GM19240 (cell line): ENCODE results near the gene FKBP1C.
"Not testable (repeated sequence)": the region's sequence is repeated elsewhere in the genome, so short reads cannot be mapped to it uniquely, and the experiment has no call there.

Experiments used
- DNase-seq: peaks from one replicate; pipeline ENCODE4 v3.0.0; 2011; ENCODE audit warnings: low spot score; ENCODE audit not compliant: insufficient read length

Gene FKBP1C

DNA sequence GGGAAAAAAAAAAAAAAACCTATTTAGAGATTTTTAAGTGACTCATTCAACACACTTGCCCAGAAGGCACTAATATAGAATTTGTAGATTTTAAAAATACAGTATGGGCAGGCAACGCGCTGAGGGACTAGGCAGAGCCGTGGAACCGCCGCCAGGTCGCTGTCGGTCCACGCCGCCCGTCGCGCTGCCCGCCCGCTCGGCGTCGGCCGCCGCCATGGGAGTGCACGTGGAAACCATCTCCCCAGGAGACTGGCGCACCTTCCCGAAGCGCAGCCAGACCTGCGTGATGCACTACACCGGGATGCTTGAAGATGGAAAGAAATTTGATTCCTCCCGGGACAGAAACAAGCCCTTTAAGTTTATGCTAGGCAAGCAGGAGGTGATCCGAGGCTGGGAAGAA is at the start of gene FKBP1C:
FKBP1C (plus strand) TSS at position 127 of the 400 bp plus-strand sequence.
- DNase-seq = not testable (repeated sequence)

DNA sequence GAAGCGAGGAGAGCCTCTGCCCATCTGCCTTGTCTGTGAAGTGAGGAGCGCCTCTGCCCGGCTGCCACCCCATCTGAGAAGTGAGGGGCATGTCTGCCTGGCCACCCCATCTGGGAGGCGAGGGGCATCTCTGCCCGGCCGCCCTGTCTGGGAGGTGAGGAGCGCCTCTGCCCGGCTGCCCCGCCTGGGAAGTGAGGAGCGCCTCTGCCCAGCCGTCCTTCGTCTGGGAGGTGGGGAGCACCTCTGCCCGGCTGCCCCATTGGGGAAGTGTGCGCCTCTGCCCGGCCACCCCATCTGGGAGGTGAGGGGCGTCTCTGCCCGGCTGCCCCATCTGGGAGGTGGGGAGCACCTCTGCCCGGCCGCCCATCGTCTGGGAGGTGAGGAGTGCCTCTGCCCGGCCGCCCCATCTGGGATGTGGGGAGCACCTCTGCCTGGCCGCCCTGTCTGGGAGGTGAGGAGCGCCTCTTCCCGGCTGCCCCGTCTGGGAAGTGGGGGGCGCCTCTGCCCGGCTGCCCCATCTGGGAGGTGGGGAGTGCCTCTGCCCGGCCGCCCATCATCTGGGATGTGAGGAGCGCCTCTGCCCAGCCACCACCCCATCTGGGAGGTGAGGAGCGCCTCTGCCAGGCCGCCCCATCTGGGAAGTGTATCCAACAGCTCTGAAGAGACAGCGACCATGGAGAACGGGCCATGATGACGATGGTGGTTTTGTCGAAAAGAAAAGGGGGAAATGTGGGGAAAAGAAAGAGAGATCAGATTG is 47.0 kb upstream of the FKBP1C start:
- DNase-seq = not testable (repeated sequence)

DNA sequence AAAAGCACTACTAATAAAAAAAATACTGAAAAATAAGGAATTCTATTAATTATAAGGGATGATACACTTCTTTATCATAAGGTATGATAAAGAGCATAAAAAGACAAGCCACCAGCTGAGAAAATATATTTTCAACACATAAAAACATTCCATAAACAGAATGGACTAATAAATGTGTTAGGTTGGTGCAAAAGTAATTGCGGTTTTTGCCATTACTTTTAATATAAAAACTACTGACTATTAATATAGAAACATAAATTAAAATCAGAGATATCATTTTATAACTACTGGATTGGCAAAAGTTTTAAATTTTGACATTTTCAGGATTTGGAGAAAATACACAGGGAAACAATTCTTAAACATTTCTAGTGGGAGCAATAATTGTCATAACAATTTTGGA is 37.1 kb upstream of the FKBP1C start:
- no peak for DNase-seq

DNA sequence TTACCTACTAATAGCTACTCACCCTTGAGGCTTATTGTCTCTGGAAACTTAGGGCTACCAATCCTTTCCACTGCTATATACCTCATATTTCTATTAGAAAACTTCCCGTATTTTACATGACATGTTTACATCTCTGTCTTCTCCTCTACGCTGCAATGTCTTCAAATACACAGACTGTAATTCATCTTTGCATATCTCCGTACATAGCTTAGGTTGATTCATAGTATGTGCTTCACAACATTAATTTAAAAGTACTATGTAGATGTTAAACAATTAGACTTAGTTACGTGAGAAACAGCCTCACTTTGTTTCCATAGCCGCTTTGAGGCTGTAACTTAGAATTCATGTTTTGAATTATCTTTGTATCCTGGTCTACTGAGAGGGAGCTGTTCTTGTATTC is 35.1 kb upstream of the FKBP1C start:
- no peak for DNase-seq

DNA sequence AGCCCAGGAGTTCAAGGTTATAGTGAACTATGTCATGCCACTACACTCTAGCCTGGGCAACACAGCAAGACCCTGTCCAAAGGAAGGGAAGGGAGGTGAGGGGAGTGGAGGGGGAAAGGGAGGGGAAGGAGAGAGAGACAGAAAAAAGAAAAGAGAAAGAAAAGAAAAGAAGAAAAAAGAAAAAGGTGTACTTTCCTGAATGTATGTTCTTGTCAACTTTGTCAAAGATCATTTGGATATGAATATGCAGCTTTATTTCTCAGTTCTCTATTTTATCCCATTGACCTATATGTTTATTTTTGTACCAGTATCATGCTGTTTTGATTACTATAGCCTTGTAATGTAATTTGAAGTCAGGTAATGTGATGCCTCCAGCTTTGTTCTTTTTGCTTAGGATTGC is 30.9 kb upstream of the FKBP1C start:
- no peak for DNase-seq

DNA sequence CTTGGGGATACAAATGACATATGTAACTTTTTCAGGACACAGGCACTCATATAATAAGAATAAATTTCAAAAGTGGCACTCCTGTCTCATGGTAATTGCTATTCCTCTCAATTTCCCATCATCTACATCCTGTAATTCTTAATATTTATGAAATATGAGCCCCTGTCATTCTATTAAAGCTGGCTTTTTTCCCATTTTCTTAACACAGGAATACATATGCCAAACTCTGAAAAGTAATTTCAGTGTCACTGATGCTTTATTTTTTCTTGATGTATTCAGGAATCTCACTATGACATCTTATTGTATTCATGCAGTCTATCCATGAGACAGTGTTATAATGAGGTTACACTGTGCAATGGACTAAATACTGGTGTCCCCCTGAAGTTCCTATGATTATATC is 24.3 kb upstream of the FKBP1C start:
- no peak for DNase-seq

DNA sequence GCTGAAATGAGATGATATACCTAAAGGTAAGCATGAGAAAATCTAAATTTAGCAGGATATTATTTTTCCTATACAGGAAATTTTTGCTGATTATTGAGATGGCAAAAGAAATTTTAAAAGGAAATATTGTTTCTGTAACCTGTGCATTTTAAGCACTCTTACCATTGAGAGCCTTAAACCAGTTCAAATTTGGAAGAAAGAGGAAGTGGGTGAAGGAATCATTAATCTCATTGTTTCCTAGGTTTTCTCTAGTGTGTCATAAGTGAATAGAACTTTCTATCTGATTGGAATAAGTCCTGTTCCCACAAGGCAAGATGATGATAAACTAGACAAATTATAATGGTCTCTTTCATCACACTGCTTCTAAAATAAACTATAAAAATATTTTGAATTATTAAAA is 22.4 kb upstream of the FKBP1C start:
- no peak for DNase-seq

DNA sequence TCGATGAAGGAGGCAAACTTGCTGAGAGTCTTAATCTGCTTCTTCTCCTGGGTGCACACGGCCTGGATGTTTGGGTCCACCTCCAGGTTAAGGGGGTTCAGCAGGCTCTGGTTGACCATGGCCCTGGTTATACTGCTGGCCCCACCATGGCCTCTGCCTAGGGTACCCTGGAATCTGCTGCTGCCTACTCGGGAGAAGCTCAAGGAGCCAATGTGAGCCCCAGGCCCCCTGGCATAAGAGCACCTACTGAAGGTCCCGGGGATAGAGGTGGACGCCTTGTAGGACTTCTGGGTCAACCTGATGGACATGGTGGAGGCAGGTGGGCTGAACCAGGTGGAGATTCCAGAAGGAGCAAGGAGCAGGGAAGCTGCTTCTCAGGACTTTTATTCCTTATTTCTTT is 17.9 kb upstream of the FKBP1C start:
- no peak for DNase-seq

DNA sequence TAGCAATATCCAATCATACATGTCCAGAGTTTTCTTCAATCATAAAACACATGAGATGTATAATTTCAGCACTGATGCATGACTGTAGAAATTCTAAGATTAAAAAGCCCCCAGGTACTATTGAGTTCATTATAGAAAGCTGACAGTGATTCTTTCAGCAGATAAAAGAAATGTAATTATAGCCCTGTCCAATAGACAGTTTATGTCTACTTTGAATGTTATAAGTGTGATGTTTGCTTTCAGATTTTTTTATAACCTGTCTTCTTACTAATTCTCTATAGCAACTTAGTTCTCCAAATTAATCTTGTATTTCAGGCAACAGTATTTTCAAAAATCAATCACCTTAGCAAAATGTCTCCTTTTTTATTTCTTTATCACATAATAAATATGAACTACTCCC is 13.5 kb upstream of the FKBP1C start:
- DNase-seq = no peak

DNA sequence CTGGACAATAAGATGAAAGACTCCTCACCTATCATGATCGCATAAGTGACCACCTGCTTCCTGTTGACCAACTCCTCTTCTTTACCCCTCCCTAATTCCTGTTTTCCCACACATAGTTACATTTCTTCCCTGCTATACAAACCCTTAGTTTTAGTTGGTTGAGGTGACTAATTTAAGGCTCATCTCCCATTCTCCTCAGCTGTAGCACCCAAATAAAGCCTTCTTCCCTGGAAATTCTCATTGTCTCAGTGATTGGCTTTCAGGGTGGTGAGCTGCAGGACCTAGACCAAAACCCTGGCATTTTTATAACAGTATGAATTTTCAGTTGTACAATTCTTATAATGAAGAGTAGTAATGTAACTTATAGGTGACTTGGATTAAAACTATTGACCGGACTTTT is 2.1 kb downstream of the FKBP1C start:
- DNase-seq = no peak

DNA sequence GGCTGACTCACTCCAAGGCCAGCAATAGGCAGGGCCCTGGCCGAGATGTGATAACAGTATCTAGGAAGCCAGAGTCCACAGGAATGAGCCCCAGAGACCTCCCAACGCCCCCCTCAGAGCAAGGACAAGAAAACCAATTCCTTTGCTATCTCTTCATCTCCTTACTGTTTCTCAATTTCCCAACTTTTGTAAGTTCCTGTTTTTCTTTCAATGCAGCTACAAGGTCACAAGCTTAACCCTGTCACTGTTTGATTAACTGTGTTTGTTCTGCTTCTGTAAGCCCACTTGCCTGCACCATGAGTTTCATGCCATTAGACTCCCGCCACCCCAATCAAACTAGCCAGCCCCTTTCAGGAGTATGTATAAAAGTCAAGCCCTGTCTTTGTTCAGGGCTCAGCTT is 3.5 kb downstream of the FKBP1C start:
- no peak for DNase-seq

DNA sequence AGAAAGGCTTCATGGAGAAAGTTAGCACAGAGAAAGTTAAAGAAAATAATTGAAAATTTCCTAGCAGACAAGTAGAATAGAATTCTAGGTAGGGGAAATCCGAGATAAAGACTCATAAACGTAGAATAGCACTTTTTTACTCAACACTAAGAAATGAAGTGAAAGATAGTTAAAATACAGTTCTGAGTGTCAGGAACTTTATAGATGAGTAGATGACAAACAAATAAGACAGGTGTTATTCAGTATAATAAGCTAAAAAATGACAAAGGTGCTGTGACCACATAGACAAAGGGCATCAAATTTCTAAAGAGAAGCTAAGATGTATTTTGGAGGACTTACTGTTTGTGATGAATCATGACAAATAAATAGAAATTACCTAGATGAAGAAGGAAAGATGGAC is 12.9 kb downstream of the FKBP1C start:
- no peak for DNase-seq

DNA sequence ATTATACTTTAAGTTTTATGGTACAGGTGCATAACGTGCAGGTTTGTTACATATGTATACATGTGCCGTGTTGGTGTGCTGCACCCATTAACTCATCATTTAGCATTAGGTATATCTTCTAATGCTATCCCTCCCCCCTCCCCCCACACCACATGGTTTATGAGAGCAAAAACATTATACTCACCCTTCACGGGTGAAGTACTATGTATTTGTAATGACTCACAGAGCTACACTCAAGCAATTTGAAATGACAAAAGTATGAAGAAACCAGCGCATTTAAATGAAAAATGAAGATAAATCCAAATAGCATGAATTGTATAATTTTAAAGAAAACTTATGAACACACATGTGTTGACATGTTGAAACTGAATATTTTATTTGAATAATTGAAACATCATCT is 14.7 kb downstream of the FKBP1C start:
- DNase-seq = not testable (repeated sequence)

DNA sequence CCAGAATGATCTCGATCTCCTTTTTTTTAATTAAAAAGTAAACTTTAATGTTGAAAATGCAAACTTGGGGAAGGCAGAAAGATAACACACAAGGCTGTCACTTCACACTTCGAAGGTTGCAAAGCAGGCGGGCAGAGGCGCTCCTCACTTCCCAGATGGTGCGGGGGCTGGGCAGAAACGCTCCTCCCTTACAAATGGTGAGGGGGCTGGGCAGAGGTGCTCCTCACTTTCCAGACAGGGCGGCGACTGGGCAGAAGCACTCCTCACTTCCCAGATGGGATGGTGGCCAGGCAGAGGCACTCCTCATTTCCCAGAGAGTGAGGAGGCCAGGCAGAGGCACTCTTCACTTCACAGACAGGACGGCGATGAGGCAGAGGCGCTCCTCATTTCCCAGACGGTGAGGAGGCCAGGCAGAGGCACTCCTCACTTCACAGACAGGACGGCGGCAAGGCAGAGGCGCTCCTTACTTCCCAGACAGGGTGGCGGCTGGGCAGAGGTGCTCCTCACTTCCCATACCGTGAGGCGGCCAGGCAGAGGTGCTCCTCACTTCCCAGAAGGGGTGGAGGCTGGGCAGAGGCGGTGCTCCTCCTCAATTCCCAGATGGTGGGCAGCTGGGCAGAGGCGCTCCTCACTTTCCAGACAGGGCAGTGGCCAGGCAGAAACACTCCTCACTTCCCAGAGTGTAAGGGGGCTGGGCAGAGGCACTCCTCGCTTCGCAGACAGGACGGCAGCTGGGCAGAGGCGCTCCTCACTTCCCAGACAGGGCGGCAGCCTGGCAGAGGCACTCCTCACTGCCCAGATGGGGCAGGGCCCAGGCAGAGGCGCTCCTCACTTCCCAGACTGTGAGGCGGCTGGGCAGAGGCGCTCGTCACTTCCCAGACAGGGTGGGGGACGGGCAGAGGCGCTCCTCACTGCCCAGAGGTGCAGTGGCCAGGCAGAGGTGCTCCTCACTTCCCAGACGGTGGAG is 16.9 kb downstream of the FKBP1C start:
- DNase-seq = not testable (repeated sequence)

DNA sequence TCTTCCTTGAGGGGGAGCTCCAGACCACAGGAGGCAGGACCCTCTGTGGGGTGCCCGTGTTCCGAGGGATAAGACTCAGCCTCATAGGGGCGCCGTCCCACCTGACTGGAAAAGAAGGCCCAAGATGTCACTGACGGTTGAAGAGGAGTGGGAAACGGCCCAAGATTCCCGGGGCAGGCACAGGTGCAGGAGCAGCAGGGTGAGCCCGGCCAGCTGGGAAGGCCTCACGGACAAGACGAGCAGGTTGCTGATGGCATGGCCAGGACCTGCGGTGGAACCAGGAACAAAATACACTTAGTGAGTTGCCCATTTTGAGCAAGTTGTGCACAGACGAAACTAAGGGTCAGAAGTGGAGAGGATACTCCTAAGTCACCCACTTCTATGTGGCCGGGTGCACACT is 18.8 kb downstream of the FKBP1C start:
- DNase-seq = not testable (repeated sequence)

DNA sequence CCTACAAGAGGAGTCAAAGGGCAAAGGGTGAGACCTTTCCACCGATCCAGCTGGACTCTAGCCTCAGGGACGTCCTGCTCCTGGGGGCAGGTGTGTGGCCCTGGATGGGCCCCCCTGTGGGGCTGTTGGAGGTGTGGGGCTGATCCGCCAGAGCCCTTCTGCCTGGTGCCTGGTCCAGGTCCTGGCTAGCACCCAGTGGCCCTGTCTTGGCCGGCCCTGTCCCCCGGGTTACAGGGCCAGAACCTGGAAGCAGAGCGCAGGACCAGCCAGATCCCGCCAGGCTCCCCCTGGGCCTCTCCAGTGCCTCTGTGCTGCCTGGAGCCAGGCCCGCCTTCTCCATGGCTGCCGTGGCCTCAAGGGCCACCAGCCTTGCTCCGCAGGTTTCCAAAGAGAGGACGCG is 19.2 kb downstream of the FKBP1C start:
- not testable (repeated sequence) for DNase-seq

DNA sequence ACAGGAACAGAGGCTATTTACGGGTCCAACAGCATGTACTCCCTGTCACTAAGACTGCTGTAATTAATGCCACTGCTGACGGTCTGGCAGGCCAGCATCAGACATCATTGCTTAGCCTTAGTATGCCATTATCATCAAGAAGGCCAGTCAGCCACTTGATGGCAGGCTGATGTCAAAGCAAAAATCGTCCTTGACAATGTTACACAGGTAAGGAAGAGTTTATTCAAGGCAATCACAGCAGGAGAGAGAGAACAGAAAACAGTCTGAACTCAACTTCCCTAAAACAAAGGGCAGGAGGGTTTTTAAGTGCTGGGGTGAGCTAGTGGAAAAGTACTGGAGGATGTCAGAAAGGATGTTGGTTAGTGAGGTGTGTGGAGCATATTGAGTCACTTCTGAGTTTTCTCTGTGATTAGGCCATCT is 25.1 kb downstream of the FKBP1C start:
- no peak for DNase-seq

DNA sequence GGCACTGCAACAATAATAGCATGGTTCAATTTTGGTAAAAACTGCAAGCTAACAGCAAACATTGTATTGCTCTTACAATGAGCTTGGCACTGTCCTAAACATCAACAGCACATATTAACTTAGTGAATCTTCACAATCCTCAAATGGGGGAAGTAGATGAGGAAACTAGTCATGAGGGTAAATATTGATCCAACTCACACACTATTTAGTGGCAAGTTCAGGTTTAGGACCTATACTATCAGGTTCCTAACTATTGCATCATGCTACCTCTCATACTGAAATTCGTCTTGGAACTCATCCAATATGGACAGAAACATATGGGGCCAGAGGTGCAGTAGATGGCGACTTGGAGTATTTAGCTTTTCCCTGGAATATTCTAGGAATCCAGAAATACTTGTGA is 34.2 kb downstream of the FKBP1C start:
- no peak for DNase-seq

DNA sequence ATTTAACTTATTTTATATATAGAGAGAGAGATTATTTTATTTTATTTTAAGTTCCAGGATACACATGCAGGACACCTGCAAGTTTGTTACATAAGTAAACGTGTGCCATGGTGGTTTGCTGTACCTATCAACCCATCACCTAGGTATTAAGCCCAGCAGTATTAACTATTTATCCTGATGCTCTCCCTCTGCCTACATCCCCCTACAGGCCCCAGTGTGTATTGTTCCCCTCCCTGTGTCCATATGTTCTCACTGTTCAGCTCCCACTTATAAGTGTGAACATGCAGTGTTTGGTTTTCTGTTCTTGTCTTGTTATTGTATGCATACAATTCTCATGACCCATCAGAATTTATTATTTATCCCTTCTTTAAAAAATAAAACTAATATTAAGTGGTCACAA is 34.6 kb downstream of the FKBP1C start:
- DNase-seq = no peak

DNA sequence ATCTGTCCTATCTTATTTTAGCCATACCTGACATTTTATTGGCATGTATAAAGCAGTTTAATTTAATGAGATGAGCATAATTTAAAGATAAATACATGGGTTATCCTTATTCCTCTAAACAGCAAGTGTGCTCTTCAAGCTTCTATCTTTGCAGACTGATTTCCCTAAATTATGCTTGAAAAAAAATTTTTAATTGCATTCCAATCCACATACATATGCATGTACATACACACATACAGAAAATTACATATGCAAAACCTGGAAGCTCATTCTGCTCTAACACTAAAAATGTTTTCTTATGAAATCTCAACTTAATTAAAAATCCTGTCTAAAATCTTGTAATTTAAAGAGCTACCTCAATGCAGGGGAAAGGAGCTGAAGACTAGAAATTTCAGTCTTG is 35.3 kb downstream of the FKBP1C start:
- DNase-seq = no peak

DNA sequence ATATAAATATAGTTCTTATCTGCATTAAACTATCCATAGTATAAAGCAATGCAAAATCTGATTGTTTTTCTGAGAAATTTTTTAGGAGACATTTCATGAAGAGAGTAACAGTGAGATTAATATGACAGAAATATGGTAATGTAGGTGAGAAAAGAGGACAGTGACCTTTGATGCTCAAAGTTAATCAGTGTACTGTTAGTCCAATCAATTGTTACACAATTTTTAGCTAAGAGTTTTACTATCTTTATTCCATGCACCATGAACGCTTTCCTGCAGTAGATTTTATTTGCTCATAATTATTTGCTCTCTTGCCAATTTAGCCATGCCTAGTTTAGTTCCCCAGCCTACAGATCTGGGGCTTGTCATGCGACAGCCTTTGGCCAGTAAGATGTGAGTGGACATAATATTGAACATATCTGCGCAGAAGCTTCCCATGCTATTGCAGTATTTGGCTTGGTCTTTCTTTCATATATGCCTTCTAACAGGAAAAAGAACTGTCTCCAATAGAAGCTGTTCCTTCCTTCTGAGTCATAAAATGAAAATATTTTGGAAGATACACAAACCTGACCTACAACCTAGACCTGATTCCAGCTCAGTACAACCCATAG is 38.7 kb downstream of the FKBP1C start:
- DNase-seq = no peak

DNA sequence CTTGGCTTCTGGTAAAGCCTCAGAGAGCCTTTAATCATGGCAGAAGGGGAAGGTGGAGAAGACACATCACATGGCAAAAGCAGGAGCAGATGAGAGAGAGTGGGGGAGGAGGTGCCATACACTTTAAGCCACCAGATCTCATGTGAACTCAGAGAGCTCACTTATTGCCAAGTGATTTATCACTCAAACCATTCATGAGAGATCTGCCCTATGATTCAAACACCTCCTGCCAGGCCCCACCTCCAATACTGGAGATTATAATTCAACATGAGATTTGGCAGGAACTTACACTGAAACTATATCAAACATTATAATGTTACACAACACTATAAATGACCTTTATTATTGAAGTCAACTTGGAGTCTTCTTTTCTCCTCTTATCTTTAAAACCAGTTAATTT is 47.9 kb downstream of the FKBP1C start:
- no peak for DNase-seq
